ENCODE measurements around the gene JCHAIN. TPM values are rescaled to one million over a fixed set of nuclear protein-coding genes. Genes with fewer than 3 reads are reported as not detected.
A peak's percentile ranks its signal among the peaks of the same experiment; 100 is the strongest.

The JCHAIN gene
- not detected for total RNA-seq

DNA sequence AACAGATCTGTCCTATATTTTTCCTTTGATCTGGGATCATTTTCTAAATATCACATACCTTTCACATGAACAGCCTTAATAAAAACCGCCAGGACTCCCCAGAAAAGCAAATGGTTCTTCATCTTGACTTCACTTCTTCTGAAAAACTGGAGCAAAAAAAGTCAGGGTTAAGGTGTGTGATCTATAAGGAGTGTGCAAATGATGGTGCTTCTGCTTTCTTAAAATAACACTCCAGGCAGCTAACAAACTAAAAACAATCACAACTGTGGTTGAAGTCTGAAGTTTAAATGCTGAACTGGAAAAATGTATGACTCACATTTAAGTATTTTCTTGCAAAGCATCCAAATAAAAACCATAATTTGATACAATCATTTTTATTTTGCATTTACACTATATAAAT lies at the start of gene JCHAIN:
JCHAIN (minus strand) TSS at position 140 of the 400 bp plus-strand sequence; CDS start at position 122, 18 bp downstream.
- H3K4me3 Mint-ChIP-seq: no peak within 1 kb of the TSS
- no peak within 1 kb of the TSS for H3K27ac Mint-ChIP-seq
- POLR2A ChIA-PET: no interaction called here
- no peaks in the 10 kb centered on the region for H3K36me3 Mint-ChIP-seq (ENCODE audit: low read depth)
- no peaks in the 10 kb centered on the region for H3K9me3 Mint-ChIP-seq (ENCODE audit: insufficient read depth)
- ATAC-seq (no peak), DNase-seq (no peak)
- CTCF ChIA-PET: interaction anchor here (0.9 to 2.5 kb wide), 6 partner anchors 10 to 69 kb away, joined by 3 to 8 read pairs (median 4); no protein-coding TSS in a partner anchor
- peaks cover 2% of the 10 kb centered on the region for H3K27me3 Mint-ChIP-seq (ENCODE audit: low read depth)
- H3K4me1 Mint-ChIP-seq (ENCODE audit: low read depth): peaks cover 20% of the 10 kb centered on the region

DNA sequence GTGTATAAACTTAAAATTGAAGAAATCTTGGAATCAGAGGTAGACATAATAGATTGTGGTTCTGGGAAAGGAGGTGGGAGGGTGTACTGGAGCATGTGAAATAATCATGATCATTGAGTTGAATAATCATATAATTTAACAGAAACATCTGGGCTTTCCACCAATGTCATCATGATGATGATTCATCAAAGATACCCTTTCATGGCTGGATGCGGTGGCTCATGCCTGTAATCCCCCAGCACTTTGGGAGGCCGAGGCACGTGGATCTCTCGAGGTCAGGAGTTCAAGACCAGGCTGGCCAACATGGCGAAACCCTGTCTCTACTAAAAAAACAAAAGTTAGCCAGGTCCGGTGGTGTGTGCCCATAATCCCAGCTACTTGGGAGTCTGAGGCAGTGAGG lies 48.8 kb upstream of the JCHAIN start:
- no peaks in the 10 kb centered on the region for H3K27me3 Mint-ChIP-seq (ENCODE audit: low read depth)
- ATAC-seq: no peak
- H3K4me1 Mint-ChIP-seq (ENCODE audit: low read depth): peaks cover 38% of the 10 kb centered on the region
- H3K9me3 Mint-ChIP-seq (ENCODE audit: insufficient read depth): no peaks in the 10 kb centered on the region
- ChIA-PET POLR2A (no interaction called here), CTCF (interaction anchor here (1.6 kb wide), 1 partner anchor 21 kb away, joined by 4 read pairs; no protein-coding TSS in a partner anchor)
- H3K4me3 Mint-ChIP-seq: no peak overlapping the region
- peak; percentile 8 for DNase-seq
- no peak overlapping the region for H3K27ac Mint-ChIP-seq
- H3K36me3 Mint-ChIP-seq (ENCODE audit: low read depth): no peaks in the 10 kb centered on the region

DNA sequence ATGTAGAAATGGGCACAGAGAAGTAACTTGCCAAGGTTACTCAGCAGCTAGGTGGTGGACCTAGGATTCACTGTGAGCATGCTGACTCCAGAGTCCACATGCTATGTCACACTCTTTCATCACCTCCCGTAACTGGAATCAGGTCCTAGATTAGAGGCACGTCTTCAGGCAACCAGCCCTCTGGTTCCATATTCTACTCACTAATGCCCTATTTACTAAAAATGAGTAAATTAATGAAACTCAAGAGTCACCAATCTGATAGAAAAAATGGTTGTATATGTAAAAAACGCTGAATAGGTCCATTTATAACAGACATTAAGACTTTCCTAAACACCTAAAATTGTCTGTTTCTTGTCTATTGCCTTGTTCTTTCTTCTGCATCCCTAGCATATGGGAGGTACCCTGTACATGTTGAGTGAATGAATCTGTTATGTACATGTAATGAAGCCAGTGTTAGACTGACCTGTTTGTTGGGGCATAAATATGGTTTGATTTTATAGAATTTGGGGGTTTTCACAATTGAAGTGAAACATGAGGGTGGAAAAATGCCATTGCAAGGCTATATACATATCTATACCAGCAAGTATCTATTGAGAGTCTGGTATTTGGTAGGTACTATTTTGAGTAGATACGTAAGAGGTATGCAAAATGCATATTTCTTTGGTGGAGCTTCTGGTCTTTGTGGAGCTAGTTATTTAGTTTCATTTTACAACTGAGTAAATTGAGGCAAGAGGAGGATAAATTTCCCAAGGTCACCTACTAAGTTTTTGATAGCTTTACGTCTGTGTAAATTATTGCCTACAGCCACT lies 48.0 kb upstream of the JCHAIN start:
- peaks cover 41% of the 10 kb centered on the region for H3K4me1 Mint-ChIP-seq (ENCODE audit: low read depth)
- H3K27me3 Mint-ChIP-seq (ENCODE audit: low read depth): no peaks in the 10 kb centered on the region
- no peaks in the 10 kb centered on the region for H3K36me3 Mint-ChIP-seq (ENCODE audit: low read depth)
- ATAC-seq (no peak), DNase-seq (no peak)
- POLR2A ChIA-PET: no interaction called here
- H3K4me3 Mint-ChIP-seq: no peak overlapping the region
- H3K27ac Mint-ChIP-seq: no peak overlapping the region
- CTCF ChIA-PET: no interaction called here
- no peaks in the 10 kb centered on the region for H3K9me3 Mint-ChIP-seq (ENCODE audit: insufficient read depth)

DNA sequence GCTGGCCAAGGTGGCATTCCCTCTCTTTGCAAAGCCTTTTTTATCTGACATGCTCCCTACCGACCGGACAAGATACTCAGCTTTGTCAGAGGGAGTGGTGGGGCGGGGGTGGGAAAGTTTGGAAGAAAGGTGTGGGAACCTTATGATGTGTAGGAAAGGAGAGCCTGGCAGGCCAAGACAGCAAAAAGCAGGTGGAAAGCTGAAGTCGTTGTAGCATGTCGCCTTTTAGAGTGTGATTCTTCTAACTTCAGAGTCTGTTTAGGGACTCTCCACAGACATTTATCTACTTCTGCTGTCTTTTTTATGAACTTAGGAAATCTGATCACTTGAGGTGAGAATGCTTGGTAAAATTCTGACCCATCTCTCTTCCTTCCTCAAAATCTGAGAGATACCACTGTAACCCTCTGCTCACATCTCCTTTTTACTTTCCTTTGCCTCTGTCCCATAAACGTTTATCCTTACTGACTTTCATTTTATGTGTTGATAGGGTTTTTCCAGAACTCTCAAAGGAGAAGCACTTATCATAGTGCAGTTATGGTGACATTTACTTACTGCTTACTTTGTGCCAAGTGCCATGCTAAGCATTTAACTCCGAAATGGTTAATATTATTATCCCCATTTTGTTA lies 47.3 kb upstream of the JCHAIN start:
- Mint-ChIP-seq H3K36me3 (ENCODE audit: low read depth) (no peaks in the 10 kb centered on the region), H3K4me1 (ENCODE audit: low read depth) (peaks cover 41% of the 10 kb centered on the region), H3K9me3 (ENCODE audit: insufficient read depth) (no peaks in the 10 kb centered on the region), H3K4me3 (no peak overlapping the region), H3K27me3 (ENCODE audit: low read depth) (no peaks in the 10 kb centered on the region), H3K27ac (no peak overlapping the region)
- ChIA-PET CTCF (no interaction called here), POLR2A (no interaction called here)
- DNase-seq (no peak), ATAC-seq (no peak)

DNA sequence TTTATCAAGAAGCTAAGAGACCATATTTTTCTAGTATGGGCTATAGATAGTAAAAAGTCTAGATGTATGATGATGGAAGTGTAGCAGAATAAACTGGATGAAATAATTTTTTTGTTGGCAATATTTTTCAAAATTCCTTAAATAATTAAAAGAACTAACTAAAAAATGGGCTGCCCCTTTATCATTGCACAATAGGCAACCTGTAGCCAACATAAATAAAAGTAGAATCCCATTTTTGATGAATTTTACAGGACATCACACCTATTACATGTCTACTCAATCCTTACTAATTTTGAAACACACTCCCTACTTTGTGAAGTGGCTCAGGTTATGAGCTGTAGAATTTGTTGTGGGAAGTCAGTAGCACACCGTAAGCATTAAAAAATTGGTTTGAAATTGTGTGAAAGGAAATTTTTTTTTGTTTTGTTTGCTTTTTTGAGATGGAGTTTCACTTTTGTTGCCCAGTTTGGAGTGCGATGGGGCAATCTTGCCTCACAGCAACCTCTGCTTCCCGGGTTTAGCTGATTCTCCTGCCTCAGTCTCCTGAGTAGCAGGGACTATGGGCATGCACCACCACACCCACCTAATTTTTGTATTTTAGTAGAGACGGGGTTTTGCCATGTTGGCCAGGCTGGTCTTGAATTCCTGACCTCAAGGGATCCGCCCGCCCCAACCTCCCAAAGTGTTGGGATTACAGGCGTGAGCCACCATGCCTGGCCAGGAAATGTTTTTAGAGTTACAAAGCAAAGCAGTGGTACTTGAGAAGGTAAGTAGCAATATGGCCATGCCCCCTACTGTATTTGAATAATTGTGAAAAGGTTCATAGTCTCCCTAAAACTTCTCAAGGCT lies 46.5 kb upstream of the JCHAIN start:
- DNase-seq: no peak
- ChIA-PET POLR2A (no interaction called here), CTCF (interaction anchor here (0.7 kb wide), 2 partner anchors 16 to 17 kb away, joined by 3 to 5 read pairs; no protein-coding TSS in a partner anchor)
- no peak overlapping the region for H3K27ac Mint-ChIP-seq
- ATAC-seq: no peak
- H3K36me3 Mint-ChIP-seq (ENCODE audit: low read depth): no peaks in the 10 kb centered on the region
- H3K27me3 Mint-ChIP-seq (ENCODE audit: low read depth): no peaks in the 10 kb centered on the region
- no peak overlapping the region for H3K4me3 Mint-ChIP-seq
- no peaks in the 10 kb centered on the region for H3K9me3 Mint-ChIP-seq (ENCODE audit: insufficient read depth)
- peaks cover 41% of the 10 kb centered on the region for H3K4me1 Mint-ChIP-seq (ENCODE audit: low read depth)

DNA sequence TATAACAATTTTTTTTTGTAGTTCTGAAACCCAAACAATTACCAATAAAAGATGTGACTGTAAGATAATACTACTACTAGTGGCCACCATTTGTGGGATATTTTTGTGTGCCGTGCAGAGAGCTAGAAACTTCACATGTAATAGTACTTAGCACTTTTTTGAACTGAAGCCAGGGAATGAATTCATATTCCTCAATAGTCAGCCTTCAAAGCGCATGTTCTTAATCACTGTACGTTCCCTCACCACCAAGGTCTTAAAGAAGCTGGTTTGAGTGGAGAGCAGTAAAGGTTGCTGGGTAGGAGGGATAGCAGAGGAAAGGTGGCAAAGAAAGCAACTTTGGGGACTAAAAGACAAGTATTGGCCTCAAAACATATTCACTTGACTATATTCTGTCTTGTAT lies 45.8 kb upstream of the JCHAIN start:
- Mint-ChIP-seq H3K27ac (no peak overlapping the region), H3K27me3 (ENCODE audit: low read depth) (no peaks in the 10 kb centered on the region), H3K4me3 (no peak overlapping the region), H3K9me3 (ENCODE audit: insufficient read depth) (no peaks in the 10 kb centered on the region), H3K4me1 (ENCODE audit: low read depth) (peaks cover 40% of the 10 kb centered on the region), H3K36me3 (ENCODE audit: low read depth) (no peaks in the 10 kb centered on the region)
- no peak for DNase-seq
- CTCF ChIA-PET: interaction anchor here (0.7 to 1.1 kb wide), 2 partner anchors 17 to 25 kb away, joined by 3 to 5 read pairs; no protein-coding TSS in a partner anchor
- ATAC-seq: no peak
- POLR2A ChIA-PET: no interaction called here

DNA sequence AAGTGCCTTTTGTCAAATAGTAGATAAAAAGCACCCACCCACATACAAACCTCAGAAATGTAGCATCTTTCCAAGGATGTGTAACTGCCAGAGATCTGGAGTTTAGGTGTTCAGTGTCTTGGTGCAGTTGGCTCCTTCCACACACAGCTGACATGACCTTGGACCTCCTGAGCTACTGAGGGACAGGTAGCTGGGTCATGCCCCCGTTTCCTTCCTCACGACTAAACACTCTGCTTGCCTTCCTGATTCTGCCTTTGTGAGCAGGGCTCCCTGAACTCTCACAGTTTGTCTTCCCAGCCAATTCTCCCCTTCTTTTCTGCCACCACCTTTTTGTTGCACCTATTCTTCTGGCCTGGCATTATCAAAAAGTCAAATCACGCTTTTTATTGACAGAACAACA lies 45.3 kb upstream of the JCHAIN start:
- H3K27ac Mint-ChIP-seq: peak overlapping the region; percentile 16
- ATAC-seq (peak; percentile 53), DNase-seq (no peak)
- H3K36me3 Mint-ChIP-seq (ENCODE audit: low read depth): no peaks in the 10 kb centered on the region
- ChIA-PET POLR2A (no interaction called here), CTCF (interaction anchor here (1.1 kb wide), 1 partner anchor 25 kb away, joined by 3 read pairs; no protein-coding TSS in a partner anchor)
- peaks cover 41% of the 10 kb centered on the region for H3K4me1 Mint-ChIP-seq (ENCODE audit: low read depth)
- H3K4me3 Mint-ChIP-seq: no peak overlapping the region
- no peaks in the 10 kb centered on the region for H3K9me3 Mint-ChIP-seq (ENCODE audit: insufficient read depth)
- H3K27me3 Mint-ChIP-seq (ENCODE audit: low read depth): no peaks in the 10 kb centered on the region

DNA sequence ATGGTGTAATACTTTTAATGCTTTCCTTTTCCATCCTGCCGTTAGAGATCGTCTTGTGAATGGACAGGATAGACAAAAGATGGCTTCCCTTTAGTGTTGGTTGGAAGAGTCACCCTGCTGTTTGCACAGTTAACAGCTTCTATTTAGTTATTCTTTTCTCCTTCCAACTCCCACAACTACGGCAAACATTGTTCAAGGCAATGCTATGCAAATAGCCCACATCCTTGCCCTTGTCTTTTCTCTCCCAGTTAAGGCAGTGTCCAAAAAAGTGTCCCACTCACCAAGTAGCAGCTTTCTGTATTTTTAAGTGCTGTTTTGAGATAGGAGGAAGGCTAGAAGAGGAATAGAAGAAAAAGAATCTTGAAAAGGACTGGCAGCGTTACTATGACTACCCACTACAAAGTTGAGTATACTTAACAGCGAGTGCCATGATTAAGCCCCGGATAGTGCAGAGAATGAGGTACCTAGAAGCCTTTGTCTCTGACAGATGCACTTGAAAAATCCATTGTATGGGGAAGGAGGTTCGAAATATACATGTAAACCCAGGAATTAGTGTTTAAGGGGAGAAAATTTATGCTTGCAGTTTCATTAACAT lies 43.4 kb upstream of the JCHAIN start:
- DNase-seq: no peak
- no peak overlapping the region for H3K27ac Mint-ChIP-seq
- no peaks in the 10 kb centered on the region for H3K36me3 Mint-ChIP-seq (ENCODE audit: low read depth)
- no peak overlapping the region for H3K4me3 Mint-ChIP-seq
- no peak for ATAC-seq
- no peaks in the 10 kb centered on the region for H3K27me3 Mint-ChIP-seq (ENCODE audit: low read depth)
- POLR2A ChIA-PET: no interaction called here
- no peaks in the 10 kb centered on the region for H3K9me3 Mint-ChIP-seq (ENCODE audit: insufficient read depth)
- CTCF ChIA-PET: no interaction called here
- peaks cover 48% of the 10 kb centered on the region for H3K4me1 Mint-ChIP-seq (ENCODE audit: low read depth)

DNA sequence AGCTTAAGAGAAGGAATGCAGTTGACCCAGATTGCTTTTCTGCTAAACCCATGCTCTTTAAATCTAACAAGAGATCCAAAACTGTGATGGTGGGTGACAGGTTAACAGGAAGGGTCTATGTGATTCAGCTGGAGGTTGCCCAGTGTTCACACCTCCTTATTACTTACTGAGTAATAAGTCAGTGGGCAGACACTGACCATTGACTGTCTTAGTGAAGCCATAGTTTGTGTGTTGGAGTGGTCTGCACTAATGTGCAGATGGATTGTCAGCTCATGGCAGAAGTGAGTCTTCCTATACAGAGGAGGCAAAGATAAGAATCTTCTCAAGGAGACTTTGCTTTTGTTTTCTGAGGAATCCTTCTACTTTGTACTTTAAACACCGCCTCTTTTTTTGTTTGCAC lies 40.2 kb upstream of the JCHAIN start:
- H3K4me3 Mint-ChIP-seq: peak overlapping the region; percentile 91
- no peaks in the 10 kb centered on the region for H3K27me3 Mint-ChIP-seq (ENCODE audit: low read depth)
- H3K4me1 Mint-ChIP-seq (ENCODE audit: low read depth): peaks cover 32% of the 10 kb centered on the region
- ChIA-PET POLR2A (interaction anchor here (1.2 to 4.5 kb wide), 4 partner anchors 16 to 287 kb away, joined by 4 to 34 read pairs (median 9); partner anchors contain the start of genes DCK and UTP3), CTCF (interaction anchor here (0.6 to 5.5 kb wide), 8 partner anchors 15 to 146 kb away, joined by 3 to 90 read pairs (median 4); partner anchors contain the start of gene RUFY3)
- H3K27ac Mint-ChIP-seq: peak overlapping the region; percentile 76
- H3K9me3 Mint-ChIP-seq (ENCODE audit: insufficient read depth): no peaks in the 10 kb centered on the region
- no peak for DNase-seq
- no peaks in the 10 kb centered on the region for H3K36me3 Mint-ChIP-seq (ENCODE audit: low read depth)
- ATAC-seq: no peak

DNA sequence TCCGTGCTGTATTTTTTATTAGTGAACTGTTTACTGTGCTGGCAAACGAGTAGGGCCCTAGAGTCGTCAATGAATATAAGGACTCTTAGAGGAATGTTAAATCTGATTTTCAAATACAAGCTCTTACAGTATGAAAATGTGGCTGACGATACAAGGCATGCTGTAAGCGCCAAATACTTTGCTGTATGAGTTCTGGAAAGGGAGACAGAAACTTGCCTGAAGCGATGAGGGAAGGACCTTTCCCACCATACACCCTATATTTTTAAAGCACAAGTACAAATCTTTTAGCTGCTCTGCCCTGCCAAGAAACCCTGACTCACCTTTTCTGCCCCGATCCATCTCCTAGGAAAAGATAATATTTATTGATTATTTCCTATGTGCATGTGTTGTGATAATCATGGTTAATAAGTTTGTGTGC lies 39.7 kb upstream of the JCHAIN start:
- no peak for ATAC-seq
- CTCF ChIA-PET: interaction anchor here (0.8 to 5.5 kb wide), 9 partner anchors 16 to 220 kb away, joined by 3 to 90 read pairs (median 4); partner anchors contain the start of gene RUFY3
- POLR2A ChIA-PET: interaction anchor here (1.2 to 4.5 kb wide), 6 partner anchors 16 to 287 kb away, joined by 3 to 34 read pairs (median 4); partner anchors contain the start of genes DCK and UTP3
- DNase-seq: no peak
- H3K9me3 Mint-ChIP-seq (ENCODE audit: insufficient read depth): no peaks in the 10 kb centered on the region
- H3K27me3 Mint-ChIP-seq (ENCODE audit: low read depth): no peaks in the 10 kb centered on the region
- H3K4me1 Mint-ChIP-seq (ENCODE audit: low read depth): peaks cover 27% of the 10 kb centered on the region
- H3K27ac Mint-ChIP-seq: peak overlapping the region; percentile 76
- no peaks in the 10 kb centered on the region for H3K36me3 Mint-ChIP-seq (ENCODE audit: low read depth)
- H3K4me3 Mint-ChIP-seq: peak overlapping the region; percentile 91
